ENCODE data around the gene EGFR.

The EGFR gene

GRCh38 chr7:55140221-55140940 lies 121.6 kb downstream of the EGFR start:
- Histone ChIP-seq H3K27me3 (ENCODE audit: low read depth) (no peaks in the 10 kb centered on the region), H3K36me3 (replicated peaks) (no peaks in the 10 kb centered on the region), H3K9me3 (no peaks in the 10 kb centered on the region), H3K4me1 (no peaks in the 10 kb centered on the region), H3K4me3 (no peak overlapping the region)
- DNase-seq (ENCODE audit: low spot score in 2 of 2): no peak
- in situ Hi-C loops (cut with MboI; ENCODE audit: low sequenced_read_pairs): no loop called here

DNA sequence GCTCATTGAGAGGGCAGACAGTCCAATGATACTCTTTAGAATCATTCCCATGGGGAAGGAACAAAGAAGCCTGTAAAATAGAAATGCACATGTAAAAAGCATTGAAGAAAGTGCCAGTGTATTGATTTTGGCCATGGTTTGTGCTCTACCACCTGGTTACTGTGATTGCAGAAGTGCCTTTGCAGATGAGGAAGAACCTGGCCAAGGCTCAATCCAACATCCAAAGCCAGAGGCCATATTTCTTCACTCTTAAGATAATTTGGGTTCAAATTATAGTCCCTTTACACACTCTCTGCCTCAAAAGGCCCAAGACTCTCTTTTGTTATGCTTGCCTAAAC lies 122.1 kb downstream of the EGFR start:
- Histone ChIP-seq H3K9me3 (no peaks in the 10 kb centered on the region), H3K4me1 (no peaks in the 10 kb centered on the region), H3K36me3 (replicated peaks) (no peaks in the 10 kb centered on the region), H3K27me3 (ENCODE audit: low read depth) (no peaks in the 10 kb centered on the region), H3K4me3 (no peak overlapping the region)
- in situ Hi-C loops (cut with MboI; ENCODE audit: low sequenced_read_pairs): no loop called here
- no peak for DNase-seq (ENCODE audit: low spot score in 2 of 2)

DNA sequence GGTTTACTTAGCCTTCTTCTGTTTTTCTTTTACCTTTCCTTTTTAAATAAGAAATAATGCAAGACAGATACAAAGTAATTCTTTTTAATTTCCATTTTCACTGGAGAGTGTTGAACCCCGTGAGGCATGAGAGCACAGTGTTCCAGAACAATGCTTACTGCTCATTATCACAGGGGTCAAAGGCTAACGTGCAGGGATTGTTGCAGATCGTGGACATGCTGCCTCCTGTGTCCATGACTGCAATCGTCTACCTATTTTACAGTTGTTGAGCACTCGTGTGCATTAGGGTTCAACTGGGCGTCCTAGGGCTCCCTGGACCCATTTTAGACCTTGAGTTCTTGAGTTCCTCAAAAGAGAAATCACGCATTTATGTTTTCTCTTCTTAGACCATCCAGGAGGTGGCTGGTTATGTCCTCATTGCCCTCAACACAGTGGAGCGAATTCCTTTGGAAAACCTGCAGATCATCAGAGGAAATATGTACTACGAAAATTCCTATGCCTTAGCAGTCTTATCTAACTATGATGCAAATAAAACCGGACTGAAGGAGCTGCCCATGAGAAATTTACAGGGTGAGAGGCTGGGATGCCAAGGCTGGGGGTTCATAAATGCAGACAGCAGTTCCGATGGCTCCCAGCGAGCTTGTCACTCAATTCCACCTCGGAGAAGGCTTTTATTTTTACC lies 124.2 kb downstream of the EGFR start:
- Histone ChIP-seq H3K4me1 (no peaks in the 10 kb centered on the region), H3K36me3 (replicated peaks) (no peaks in the 10 kb centered on the region), H3K4me3 (no peak overlapping the region), H3K9me3 (no peaks in the 10 kb centered on the region), H3K27me3 (ENCODE audit: low read depth) (no peaks in the 10 kb centered on the region)
- DNase-seq (ENCODE audit: low spot score in 2 of 2): no peak
- in situ Hi-C loops (cut with MboI; ENCODE audit: low sequenced_read_pairs): no loop called here

GRCh38 chr7:55144333-55145317 lies 125.8 kb downstream of the EGFR start:
- in situ Hi-C loops (cut with MboI; ENCODE audit: low sequenced_read_pairs): no loop called here
- Histone ChIP-seq H3K4me1 (no peaks in the 10 kb centered on the region), H3K9me3 (no peaks in the 10 kb centered on the region), H3K4me3 (no peak overlapping the region), H3K27me3 (ENCODE audit: low read depth) (no peaks in the 10 kb centered on the region), H3K36me3 (replicated peaks) (no peaks in the 10 kb centered on the region)
- no peak for DNase-seq (ENCODE audit: low spot score in 2 of 2)

DNA sequence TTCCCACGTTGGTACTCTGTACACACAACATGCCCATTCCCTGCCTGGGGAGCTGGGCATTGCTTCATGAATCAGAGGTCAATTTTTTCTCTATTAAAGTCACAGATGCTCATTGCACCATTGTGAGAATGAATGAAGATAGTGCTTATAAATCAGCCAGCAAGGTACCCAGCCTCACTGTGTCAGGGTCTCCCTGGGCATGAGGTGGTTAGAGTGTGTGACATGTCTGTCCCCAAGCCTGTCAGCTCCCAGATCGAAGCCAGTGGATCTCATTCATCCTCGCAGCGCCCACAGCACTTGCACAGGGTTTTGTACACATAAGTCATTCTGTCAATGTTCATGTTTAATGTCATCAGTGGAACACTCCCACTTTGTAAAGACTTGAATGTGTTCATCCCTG lies 126.8 kb downstream of the EGFR start:
- Histone ChIP-seq H3K4me3 (no peak overlapping the region), H3K27me3 (ENCODE audit: low read depth) (no peaks in the 10 kb centered on the region), H3K36me3 (replicated peaks) (no peaks in the 10 kb centered on the region), H3K9me3 (no peaks in the 10 kb centered on the region), H3K4me1 (no peaks in the 10 kb centered on the region)
- DNase-seq (ENCODE audit: low spot score in 2 of 2): no peak
- in situ Hi-C loops (cut with MboI; ENCODE audit: low sequenced_read_pairs): no loop called here

GRCh38 chr7:55147101-55147500 lies 128.3 kb downstream of the EGFR start:
- DNase-seq (ENCODE audit: low spot score in 2 of 2): no peak
- in situ Hi-C loops (cut with MboI; ENCODE audit: low sequenced_read_pairs): no loop called here

GRCh38 chr7:55147736-55148135 lies 128.9 kb downstream of the EGFR start:
- no peaks in the 10 kb centered on the region for H3K27me3 ChIP-seq (ENCODE audit: low read depth)
- H3K4me3 ChIP-seq: no peak overlapping the region
- no peaks in the 10 kb centered on the region for H3K9me3 ChIP-seq
- no peak for DNase-seq (ENCODE audit: low spot score in 2 of 2)
- H3K36me3 ChIP-seq (replicated peaks): no peaks in the 10 kb centered on the region
- no peaks in the 10 kb centered on the region for H3K4me1 ChIP-seq
- in situ Hi-C loops (cut with MboI; ENCODE audit: low sequenced_read_pairs): no loop called here

More at GRCh38 chr7:55147101-55147500, 128.3 kb downstream of the EGFR start:
- Histone ChIP-seq H3K27me3 (ENCODE audit: low read depth) (no peaks in the 10 kb centered on the region), H3K9me3 (no peaks in the 10 kb centered on the region), H3K36me3 (replicated peaks) (no peaks in the 10 kb centered on the region), H3K4me3 (no peak overlapping the region), H3K4me1 (no peaks in the 10 kb centered on the region)

GRCh38 chr7:55148571-55148970 lies 129.8 kb downstream of the EGFR start:
- in situ Hi-C loops (cut with MboI; ENCODE audit: low sequenced_read_pairs): no loop called here
- Histone ChIP-seq H3K27me3 (ENCODE audit: low read depth) (no peaks in the 10 kb centered on the region), H3K36me3 (replicated peaks) (no peaks in the 10 kb centered on the region)

GRCh38 chr7:55149001-55149400 lies 130.2 kb downstream of the EGFR start:
- in situ Hi-C loops (cut with MboI; ENCODE audit: low sequenced_read_pairs): no loop called here
- H3K9me3 ChIP-seq: no peaks in the 10 kb centered on the region
- H3K36me3 ChIP-seq (replicated peaks): no peaks in the 10 kb centered on the region
- no peak overlapping the region for H3K4me3 ChIP-seq
- no peaks in the 10 kb centered on the region for H3K4me1 ChIP-seq
- H3K27me3 ChIP-seq (ENCODE audit: low read depth): no peaks in the 10 kb centered on the region
- DNase-seq (ENCODE audit: low spot score in 2 of 2): no peak

More at GRCh38 chr7:55148571-55148970, 129.8 kb downstream of the EGFR start:
- no peaks in the 10 kb centered on the region for H3K4me1 ChIP-seq
- no peak for DNase-seq (ENCODE audit: low spot score in 2 of 2)
- no peak overlapping the region for H3K4me3 ChIP-seq
- H3K9me3 ChIP-seq: no peaks in the 10 kb centered on the region

- H3K4me3 ChIP-seq: no peak overlapping the region
- H3K36me3 ChIP-seq (replicated peaks): no peaks in the 10 kb centered on the region
- no peaks in the 10 kb centered on the region for H3K27me3 ChIP-seq (ENCODE audit: low read depth)
- no peak for DNase-seq (ENCODE audit: low spot score in 2 of 2)
- no peaks in the 10 kb centered on the region for H3K4me1 ChIP-seq
- no peaks in the 10 kb centered on the region for H3K9me3 ChIP-seq
- in situ Hi-C loops (cut with MboI; ENCODE audit: low sequenced_read_pairs): no loop called here
Observed at GRCh38 chr7:55150166-55150565, 131.3 kb downstream of the EGFR start.

GRCh38 chr7:55150709-55151451 lies 132.1 kb downstream of the EGFR start:
- Histone ChIP-seq H3K36me3 (replicated peaks) (no peaks in the 10 kb centered on the region), H3K4me1 (no peaks in the 10 kb centered on the region), H3K4me3 (no peak overlapping the region), H3K27me3 (ENCODE audit: low read depth) (no peaks in the 10 kb centered on the region), H3K9me3 (no peaks in the 10 kb centered on the region)
- DNase-seq (ENCODE audit: low spot score in 2 of 2): no peak
- in situ Hi-C loops (cut with MboI; ENCODE audit: low sequenced_read_pairs): no loop called here

DNA sequence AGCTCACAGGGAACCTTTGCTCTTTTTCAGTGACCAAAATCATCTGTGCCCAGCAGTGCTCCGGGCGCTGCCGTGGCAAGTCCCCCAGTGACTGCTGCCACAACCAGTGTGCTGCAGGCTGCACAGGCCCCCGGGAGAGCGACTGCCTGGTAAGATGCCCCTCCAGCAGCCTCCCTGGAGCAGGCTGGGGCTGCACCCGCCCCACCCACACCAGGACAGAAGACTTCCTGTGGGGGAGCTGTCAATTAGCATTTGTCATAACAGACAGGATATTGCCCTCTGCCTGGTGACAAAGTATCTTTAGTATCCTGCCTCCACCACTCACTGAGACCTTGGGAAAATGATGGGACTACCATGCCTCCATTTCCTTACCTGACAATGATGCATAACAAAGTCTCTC lies 133.7 kb downstream of the EGFR start:
- Histone ChIP-seq H3K9me3 (no peaks in the 10 kb centered on the region), H3K36me3 (replicated peaks) (no peaks in the 10 kb centered on the region), H3K4me3 (no peak overlapping the region), H3K4me1 (no peaks in the 10 kb centered on the region), H3K27me3 (ENCODE audit: low read depth) (no peaks in the 10 kb centered on the region)
- in situ Hi-C loops (cut with MboI; ENCODE audit: low sequenced_read_pairs): no loop called here
- no peak for DNase-seq (ENCODE audit: low spot score in 2 of 2)

DNA sequence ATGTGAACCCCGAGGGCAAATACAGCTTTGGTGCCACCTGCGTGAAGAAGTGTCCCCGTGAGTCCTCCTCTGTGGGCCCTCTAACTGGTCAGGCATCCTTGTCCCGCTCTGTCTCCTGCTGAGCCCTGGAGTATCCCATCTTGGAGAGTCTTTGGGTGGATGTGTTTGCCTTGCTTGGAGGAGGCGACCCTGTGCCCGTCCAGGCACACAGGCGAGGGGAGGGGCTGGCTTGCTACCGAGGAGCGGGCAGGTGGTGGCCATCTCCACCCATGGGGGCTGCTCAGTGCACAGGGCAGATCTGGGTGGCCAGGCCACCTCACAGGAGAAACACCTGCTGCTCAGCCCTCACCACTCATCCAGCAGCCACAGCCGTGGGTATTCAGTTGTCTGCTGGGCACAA lies 135.3 kb downstream of the EGFR start:
- no peak for DNase-seq (ENCODE audit: low spot score in 2 of 2)
- H3K9me3 ChIP-seq: no peaks in the 10 kb centered on the region
- no peaks in the 10 kb centered on the region for H3K36me3 ChIP-seq (replicated peaks)
- no peaks in the 10 kb centered on the region for H3K27me3 ChIP-seq (ENCODE audit: low read depth)
- no peak overlapping the region for H3K4me3 ChIP-seq
- in situ Hi-C loops (cut with MboI; ENCODE audit: low sequenced_read_pairs): no loop called here
- H3K4me1 ChIP-seq: no peaks in the 10 kb centered on the region
